DND-41 (cell line): ENCODE data around the gene AKAP6.

Source experiments
- ATAC-seq: fragments of 200-7000 bp; cut with Tn5 transposase; 3 replicates; pipeline ENCODE4 v1.9.1; 2021; ENCODE audit warnings: low read depth; ENCODE audit not compliant: insufficient read depth
- DNase-seq: peaks from one replicate; pipeline ENCODE4 v3.0.0-alpha.2; 2020
- H2AFZ ChIP-seq: 2 replicates; pipeline ENCODE4 v1.6.0; 2012; ENCODE audit warnings: low read depth, low read length
- H3K27ac ChIP-seq: 2 replicates; pipeline ENCODE4 v1.5.1; 2012; ENCODE audit warnings: low read length, inconsistent platforms
- H3K27me3 ChIP-seq: fragments of 200-600 bp; sonication (generic); 2 replicates; pipeline ENCODE4 v1.6.0; 2012; ENCODE audit warnings: low read length, mild to moderate bottlenecking, inconsistent platforms; ENCODE audit not compliant: insufficient read depth, poor library complexity
- H3K36me3 ChIP-seq: 2 replicates; pipeline ENCODE4 v1.5.1; 2012; ENCODE audit warnings: low read length, inconsistent platforms; ENCODE audit not compliant: insufficient read depth
- H3K4me1 ChIP-seq: 2 replicates; pipeline ENCODE4 v1.5.1; 2012; ENCODE audit warnings: mild to moderate bottlenecking, low read length; ENCODE audit not compliant: insufficient read depth
- H3K4me2 ChIP-seq: 2 replicates; pipeline ENCODE4 v1.6.0; 2012; ENCODE audit warnings: mild to moderate bottlenecking, moderate library complexity, low read length, inconsistent platforms; ENCODE audit not compliant: insufficient read depth
- H3K4me3 ChIP-seq, 2 experiments: fragments of 200-600 bp in 1 of 2; shearing (Covaris generic) in 1 of 2; 2 replicates each; pipeline ENCODE4 v1.5.1; 2012 to 2016; ENCODE audit warnings: inconsistent platforms in 2 of 2, low read length in 2 of 2, mild to moderate bottlenecking in 2 of 2, low read depth in 1 of 2, moderate library complexity in 1 of 2
- H3K79me2 ChIP-seq: 2 replicates; pipeline ENCODE4 v1.6.0; 2012; ENCODE audit warnings: low read length, inconsistent platforms; ENCODE audit not compliant: insufficient read depth
- H3K9ac ChIP-seq: 2 replicates; pipeline ENCODE4 v1.6.0; 2012; ENCODE audit warnings: low read depth, mild to moderate bottlenecking, inconsistent platforms, low read length, moderate library complexity
- H3K9me3 ChIP-seq: 2 replicates; pipeline ENCODE4 v1.5.1; 2012; ENCODE audit warnings: low read length, moderate library complexity, mild to moderate bottlenecking, inconsistent platforms; ENCODE audit not compliant: insufficient read depth, severe bottlenecking
- H4K20me1 ChIP-seq: 2 replicates; pipeline ENCODE4 v1.6.0; 2012; ENCODE audit warnings: low read length; ENCODE audit not compliant: insufficient read depth
- EZH2 ChIP-seq: IDR thresholded peaks from 3 replicates; pipeline ENCODE4 v1.6.1; 2012; ENCODE audit warnings: borderline replicate concordance, low read depth, mild to moderate bottlenecking, moderate library complexity, low read length, inconsistent platforms; ENCODE audit not compliant: severe bottlenecking
- TF ChIP-seq, protein P1 (sequence below): IDR thresholded peaks from 2 replicates; pipeline ENCODE4 v1.5.1; 2012; ENCODE audit warnings: borderline replicate concordance, low read length, moderate library complexity, mild to moderate bottlenecking; ENCODE audit not compliant: poor library complexity, severe bottlenecking; ENCODE audit errors: extremely low read depth

AKAP6 gene

DNA sequence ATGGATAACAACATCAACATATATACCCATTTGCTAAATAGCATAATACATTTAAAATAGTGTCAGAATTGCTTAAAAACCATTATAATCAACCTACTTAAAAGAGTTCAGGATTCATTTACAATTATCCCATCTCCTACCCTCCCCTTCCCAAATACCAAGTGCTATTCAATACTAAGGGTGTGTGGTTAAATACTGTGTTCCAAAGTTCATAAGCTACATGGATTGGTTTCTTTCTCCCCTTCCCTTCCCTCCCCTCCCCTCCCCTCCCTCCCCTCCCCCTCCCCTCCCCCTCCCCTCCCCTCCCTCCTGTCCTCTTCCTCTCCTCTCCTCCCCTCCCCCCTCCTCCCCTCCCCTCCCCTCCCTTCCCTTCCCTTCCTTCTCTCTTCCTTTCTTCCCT is 512.6 kb downstream of the AKAP6 start:
- no peak overlapping the region for H3K27ac ChIP-seq
- H3K9me3 ChIP-seq = no peaks in the 10 kb centered on the region
- DNase-seq (no peak), ATAC-seq (no peak)
- no peak overlapping the region for H3K9ac ChIP-seq
- no peaks in the 10 kb centered on the region for H4K20me1 ChIP-seq
- no peak overlapping the region for H3K4me2 ChIP-seq
- no peaks in the 10 kb centered on the region for H3K4me1 ChIP-seq
- no peak overlapping the region for H3K4me3 ChIP-seq
- no peaks in the 10 kb centered on the region for H3K79me2 ChIP-seq
- H3K27me3 ChIP-seq = no peaks in the 10 kb centered on the region
- TF ChIP-seq, protein P1, sequence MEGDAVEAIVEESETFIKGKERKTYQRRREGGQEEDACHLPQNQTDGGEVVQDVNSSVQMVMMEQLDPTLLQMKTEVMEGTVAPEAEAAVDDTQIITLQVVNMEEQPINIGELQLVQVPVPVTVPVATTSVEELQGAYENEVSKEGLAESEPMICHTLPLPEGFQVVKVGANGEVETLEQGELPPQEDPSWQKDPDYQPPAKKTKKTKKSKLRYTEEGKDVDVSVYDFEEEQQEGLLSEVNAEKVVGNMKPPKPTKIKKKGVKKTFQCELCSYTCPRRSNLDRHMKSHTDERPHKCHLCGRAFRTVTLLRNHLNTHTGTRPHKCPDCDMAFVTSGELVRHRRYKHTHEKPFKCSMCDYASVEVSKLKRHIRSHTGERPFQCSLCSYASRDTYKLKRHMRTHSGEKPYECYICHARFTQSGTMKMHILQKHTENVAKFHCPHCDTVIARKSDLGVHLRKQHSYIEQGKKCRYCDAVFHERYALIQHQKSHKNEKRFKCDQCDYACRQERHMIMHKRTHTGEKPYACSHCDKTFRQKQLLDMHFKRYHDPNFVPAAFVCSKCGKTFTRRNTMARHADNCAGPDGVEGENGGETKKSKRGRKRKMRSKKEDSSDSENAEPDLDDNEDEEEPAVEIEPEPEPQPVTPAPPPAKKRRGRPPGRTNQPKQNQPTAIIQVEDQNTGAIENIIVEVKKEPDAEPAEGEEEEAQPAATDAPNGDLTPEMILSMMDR = no peak
- TF ChIP-seq EZH2 = no peak
- no peaks in the 10 kb centered on the region for H3K36me3 ChIP-seq
- no peak overlapping the region for H2AFZ ChIP-seq

GRCh38 chr14:32846821-32847365 is 517.8 kb downstream of the AKAP6 start:
- Histone ChIP-seq H3K9me3 (no peaks in the 10 kb centered on the region), H3K27me3 (no peaks in the 10 kb centered on the region), H2AFZ (no peak overlapping the region), H3K4me3 (no peak overlapping the region), H3K36me3 (no peaks in the 10 kb centered on the region), H4K20me1 (no peaks in the 10 kb centered on the region), H3K9ac (no peak overlapping the region), H3K4me1 (no peaks in the 10 kb centered on the region), H3K27ac (no peak overlapping the region), H3K4me2 (no peak overlapping the region), H3K79me2 (no peaks in the 10 kb centered on the region)
- ATAC-seq (no peak), DNase-seq (no peak)
- no peak for TF ChIP-seq EZH2
- TF ChIP-seq, protein P1 = no peak

- no peaks in the 10 kb centered on the region for H4K20me1 ChIP-seq
- no peaks in the 10 kb centered on the region for H3K27me3 ChIP-seq
- no peaks in the 10 kb centered on the region for H3K4me1 ChIP-seq
- H3K36me3 ChIP-seq = no peaks in the 10 kb centered on the region
- H3K79me2 ChIP-seq = no peaks in the 10 kb centered on the region
- no peak overlapping the region for H3K4me2 ChIP-seq
- no peak overlapping the region for H3K4me3 ChIP-seq
- H3K9me3 ChIP-seq = no peaks in the 10 kb centered on the region
- TF ChIP-seq, protein P1 = no peak
- no peak for TF ChIP-seq EZH2
- H2AFZ ChIP-seq = no peak overlapping the region
- ATAC-seq (no peak), DNase-seq (no peak)
- H3K27ac ChIP-seq = no peak overlapping the region
- no peak overlapping the region for H3K9ac ChIP-seq
Observed at GRCh38 chr14:32847867-32848266, 518.8 kb downstream of the AKAP6 start.

- no peak overlapping the region for H3K27ac ChIP-seq
- H3K79me2 ChIP-seq = no peaks in the 10 kb centered on the region
- DNase-seq = no peak
- H3K9me3 ChIP-seq = no peaks in the 10 kb centered on the region
- H3K4me3 ChIP-seq = no peak overlapping the region
- H3K9ac ChIP-seq = no peak overlapping the region
- no peaks in the 10 kb centered on the region for H3K27me3 ChIP-seq
- no peaks in the 10 kb centered on the region for H4K20me1 ChIP-seq
- ATAC-seq = no peak
- TF ChIP-seq EZH2 = no peak
- TF ChIP-seq, protein P1 = no peak
- no peak overlapping the region for H3K4me2 ChIP-seq
- no peaks in the 10 kb centered on the region for H3K36me3 ChIP-seq
- H2AFZ ChIP-seq = no peak overlapping the region
- H3K4me1 ChIP-seq = no peaks in the 10 kb centered on the region
Observed at GRCh38 chr14:32865827-32866376, 536.8 kb downstream of the AKAP6 start.
